Islet of Langerhans (tissue), 1 donor: ENCODE results near the gene SNX32.

Source experiments
- FAIRE-seq: peaks from one replicate; lab custom pipeline; 2011; peaks lifted over from hg19 to GRCh38; lab: Jason Lieb, UNC

SNX32 gene

DNA sequence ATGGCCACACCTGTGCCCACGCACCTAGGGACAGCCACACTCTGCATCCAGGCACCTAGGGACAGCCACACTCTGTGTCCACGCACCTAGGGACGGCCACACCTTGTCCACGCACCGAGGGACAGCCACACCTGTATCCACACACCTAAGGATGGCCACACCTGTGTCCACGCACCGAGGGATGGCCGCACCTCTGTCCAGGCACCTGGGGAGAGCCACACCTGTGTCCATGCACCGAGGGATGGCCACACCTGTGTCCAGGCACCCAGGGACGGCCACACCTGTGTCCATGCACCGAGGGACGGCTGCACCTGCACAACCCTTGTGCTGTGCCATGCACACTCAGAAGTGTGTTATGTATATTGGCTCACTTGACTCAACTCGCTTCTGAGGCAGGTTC lies 36.1 kb upstream of the SNX32 start:
- FAIRE-seq: no peak

DNA sequence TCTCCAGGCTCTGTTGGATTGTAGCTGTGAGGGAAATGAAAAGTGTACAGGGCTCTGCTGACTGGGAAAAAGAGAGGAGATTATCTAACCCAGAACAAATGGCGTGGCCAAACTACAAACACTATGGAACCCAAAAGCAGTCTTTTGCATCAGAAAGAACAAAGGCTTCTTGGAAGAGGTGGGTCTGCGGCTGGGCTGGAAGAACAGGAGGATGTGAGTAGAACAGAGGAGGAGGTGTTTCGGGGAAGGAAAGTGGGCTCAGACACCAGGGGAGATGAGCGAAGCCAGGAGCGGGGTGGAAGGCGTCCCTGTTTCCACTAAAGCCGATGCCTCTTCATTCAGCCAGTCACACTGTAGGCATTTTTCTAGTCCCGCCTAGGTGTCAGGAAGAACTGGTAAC lies 34.9 kb upstream of the SNX32 start:
- FAIRE-seq: no peak

DNA sequence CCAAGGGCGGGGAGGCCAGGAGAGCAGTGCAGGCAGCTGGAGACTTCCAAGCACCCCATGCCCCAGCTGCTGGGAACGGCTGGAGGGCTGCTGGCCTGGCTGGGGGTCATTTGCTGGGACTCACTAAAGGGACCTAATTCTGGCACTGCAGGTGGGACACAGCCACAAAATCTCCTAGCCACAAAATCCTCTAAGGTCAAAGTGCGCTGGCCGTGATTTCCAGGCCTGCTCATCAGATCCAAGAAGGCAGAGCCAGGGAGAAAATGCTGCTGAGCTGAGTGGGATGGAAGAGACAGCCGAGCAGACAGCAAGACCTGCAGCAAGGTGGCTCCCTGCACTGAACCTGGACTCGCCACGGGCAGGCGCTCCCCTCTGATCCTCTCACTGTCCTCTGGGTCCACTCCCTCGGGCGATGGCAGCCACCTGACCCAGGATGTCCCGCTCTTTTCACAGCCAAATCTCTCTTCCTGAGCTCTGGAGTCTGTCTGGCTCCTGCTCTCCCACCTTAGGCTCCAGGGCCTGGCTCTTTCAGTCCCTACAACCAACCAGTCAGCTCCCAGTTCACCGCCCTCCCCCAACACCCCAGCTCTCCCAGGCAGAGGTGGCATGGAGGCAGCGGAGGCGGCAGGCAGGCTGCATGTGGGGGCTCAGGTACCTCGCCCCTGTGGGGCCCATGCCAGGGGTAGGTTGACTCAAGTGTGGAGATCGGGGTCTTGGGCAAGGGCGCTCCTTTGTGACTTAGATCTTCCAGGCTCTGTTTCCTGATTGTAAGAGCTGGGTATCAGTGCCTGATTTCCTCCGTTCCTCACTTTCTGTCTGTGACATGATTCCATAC lies 32.4 kb upstream of the SNX32 start:
- no peak for FAIRE-seq

DNA sequence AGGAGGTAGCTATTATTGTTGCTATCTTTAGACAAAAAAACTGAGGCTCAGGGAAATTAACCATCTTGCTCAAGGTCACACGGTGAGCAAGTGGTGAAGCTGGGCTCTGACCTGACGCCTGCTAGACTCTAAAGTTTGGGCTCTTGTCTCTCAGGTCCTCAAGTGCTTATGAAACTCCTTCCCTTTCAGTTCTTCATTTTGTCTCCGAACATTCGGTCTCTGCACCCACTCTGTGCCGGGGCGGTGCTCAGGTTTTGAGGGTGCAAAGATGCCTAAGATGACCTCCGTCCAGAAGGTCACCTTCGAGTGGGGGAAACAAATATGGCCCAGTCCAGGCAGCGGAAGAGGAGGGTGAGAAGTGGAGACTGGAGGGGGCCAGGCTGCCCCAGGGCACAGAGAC lies 30.9 kb upstream of the SNX32 start:
- FAIRE-seq: no peak

DNA sequence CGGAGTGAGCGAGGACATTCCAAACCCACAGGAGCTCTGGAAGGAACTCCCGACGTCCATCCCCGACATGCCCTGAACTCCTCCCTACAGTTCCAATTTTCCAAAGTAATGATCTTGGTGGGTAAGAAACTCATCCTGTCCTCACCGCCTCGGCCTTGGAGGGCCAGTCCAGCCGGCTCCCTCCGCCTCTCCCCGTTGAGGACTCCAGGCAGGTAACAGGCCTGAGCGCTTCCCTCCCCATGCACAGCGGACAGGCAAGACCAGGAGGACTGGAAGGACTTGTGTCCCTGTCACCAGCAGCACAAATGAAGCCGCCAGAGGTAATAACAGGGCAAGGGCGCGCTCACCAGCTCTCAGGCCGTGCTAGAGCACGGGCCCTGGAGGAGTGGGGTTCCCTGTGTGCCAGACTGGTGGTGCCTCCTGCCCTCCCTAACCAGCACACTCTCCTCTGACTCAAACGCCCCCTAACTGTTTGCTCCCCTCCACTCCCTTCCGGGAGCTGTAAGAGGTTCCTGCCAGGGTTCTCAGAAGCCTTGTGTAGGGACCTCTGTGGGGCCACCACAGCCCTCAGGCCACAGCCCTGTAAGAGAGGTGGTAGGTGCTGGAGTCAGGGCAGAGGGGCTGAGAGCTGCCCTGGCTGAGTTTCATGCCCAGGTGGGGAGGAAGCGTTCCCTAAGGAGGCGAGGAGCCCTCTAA lies 29.8 kb upstream of the SNX32 start:
- FAIRE-seq: no peak

DNA sequence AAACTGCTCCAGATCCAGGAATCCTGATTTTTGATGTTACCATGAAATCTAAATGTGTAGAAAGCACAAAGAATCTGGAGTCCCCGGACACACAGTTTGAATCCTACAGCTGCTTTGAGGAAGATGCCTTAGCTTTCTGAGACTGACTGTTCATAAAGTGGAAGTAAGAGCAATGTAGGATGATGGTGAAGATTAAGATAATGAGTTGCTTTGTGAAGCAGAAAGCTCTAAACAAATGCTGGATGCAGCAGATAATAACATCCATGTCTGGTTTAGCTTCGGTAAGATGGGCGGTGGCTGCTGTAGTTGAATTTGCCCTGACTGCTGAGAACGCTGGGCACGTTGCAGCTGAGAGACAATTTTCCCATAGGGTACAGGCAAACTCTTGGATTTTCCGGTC lies 26.8 kb upstream of the SNX32 start:
- FAIRE-seq: no peak

DNA sequence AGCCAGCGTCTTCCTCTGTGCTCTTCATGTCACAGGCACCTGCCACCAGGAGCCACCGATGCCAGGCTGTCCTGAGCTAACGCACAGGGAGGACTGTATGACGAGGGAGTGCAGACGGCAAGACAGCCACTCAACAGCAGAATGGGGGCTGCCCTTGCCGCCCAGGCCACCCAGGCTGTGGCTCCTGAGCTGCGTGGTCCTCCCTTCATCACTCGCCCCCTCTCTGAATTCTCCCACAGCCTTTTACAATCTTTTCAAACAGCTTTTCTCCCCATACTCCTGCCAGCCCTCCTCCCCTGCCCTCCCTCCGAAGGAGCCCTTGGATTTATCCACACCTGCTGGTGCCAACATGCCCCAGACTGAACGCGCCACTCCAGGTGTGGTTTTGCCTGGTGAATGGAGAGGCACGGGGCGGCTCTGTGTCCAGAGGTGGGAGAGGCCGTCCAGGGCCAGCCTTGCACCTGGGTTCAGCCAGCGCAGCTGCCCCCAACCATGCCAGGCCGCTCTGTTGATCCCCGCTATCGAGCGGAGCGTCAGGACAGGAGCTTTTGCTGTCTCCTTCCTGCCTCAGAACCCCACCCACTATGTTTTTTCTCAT lies 24.9 kb upstream of the SNX32 start:
- no peak for FAIRE-seq

DNA sequence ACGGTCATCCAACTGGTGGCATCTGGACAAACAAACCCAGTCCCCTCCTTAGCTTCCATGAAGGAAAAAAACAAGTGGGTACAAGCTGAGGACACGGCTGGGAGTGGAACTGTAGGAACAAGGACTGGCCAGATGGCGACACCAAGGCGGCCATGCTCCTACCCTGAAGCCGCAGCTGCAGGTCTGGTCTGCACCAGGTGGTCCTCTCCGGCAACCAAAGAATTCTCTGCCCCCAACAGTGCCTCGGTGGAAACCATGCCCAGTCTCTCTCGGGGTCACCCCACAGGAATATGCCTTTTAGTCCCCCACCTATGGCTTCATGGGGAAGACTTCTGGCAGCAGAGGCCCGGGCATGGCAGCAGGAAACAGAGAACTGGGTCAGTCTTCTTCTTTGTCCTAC lies 24.3 kb upstream of the SNX32 start:
- no peak for FAIRE-seq

DNA sequence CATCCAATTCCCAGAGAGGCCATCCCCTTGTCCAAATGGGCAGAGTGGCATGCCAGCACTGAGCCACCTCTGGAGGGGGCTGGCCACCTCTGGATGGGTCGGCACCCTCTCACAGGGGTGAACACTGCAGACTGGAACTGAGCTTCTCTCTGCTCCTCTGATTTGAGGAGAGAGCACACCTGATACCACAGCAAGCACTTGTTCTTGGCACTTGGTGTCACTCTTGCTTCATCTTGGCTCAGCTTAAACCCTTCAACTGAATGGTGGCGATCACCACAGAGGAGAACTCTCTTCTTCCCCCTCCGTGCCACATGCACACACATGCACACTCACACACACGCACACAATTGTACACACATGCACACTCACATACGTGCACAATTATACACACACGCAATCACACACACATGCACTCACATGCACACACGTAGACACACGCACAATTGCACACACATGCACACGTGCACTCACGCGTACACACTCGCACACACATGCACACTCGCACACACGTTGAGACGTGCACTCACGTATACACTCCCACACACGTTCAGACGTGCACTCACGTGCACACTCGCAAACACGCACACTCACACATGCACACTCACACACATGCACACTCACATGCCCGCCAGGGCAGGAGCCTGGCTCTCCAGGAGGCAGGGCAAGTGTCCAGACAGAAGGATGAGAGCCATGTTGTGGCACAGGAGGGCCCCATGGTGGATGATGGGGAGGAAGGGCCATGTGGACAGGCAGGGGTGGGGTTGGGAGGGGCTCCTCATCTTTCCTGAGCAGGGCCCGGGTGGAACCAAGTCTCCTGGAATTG lies 23.5 kb upstream of the SNX32 start:
- no peak for FAIRE-seq

DNA sequence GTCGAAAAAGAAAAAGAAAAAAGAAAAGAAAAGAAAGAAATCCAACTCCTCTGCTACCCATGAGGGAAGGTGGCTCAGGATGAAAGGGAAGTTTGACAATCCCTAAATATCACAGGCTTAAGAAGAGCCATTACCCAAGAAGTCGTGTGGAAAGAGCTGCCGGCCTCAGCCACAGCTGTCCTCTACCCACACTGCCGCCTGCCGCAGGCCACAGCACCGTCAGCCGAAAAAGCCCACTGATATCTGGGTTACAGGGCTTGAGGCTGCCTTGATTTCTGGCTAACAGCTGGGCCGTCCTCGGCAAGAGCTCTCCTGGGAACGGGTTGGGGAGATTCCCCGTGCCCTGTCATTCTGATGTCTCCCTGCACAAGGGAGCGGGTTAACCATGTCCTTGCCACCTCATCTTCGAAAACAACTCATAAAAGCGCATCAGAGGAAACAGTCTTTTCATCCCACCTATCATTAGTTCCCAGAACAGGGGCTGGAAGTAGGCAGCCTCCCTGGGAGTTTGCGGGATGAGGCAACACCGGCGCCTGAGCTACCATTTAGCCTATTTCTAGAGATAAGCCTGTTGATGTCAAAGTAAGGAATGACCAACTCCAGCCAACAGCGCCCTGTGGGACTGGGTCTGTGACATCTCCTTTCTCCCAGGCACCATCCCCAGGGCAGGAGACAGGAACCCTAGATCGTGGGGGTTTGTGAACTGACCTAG lies 21.8 kb upstream of the SNX32 start:
- FAIRE-seq: no peak

DNA sequence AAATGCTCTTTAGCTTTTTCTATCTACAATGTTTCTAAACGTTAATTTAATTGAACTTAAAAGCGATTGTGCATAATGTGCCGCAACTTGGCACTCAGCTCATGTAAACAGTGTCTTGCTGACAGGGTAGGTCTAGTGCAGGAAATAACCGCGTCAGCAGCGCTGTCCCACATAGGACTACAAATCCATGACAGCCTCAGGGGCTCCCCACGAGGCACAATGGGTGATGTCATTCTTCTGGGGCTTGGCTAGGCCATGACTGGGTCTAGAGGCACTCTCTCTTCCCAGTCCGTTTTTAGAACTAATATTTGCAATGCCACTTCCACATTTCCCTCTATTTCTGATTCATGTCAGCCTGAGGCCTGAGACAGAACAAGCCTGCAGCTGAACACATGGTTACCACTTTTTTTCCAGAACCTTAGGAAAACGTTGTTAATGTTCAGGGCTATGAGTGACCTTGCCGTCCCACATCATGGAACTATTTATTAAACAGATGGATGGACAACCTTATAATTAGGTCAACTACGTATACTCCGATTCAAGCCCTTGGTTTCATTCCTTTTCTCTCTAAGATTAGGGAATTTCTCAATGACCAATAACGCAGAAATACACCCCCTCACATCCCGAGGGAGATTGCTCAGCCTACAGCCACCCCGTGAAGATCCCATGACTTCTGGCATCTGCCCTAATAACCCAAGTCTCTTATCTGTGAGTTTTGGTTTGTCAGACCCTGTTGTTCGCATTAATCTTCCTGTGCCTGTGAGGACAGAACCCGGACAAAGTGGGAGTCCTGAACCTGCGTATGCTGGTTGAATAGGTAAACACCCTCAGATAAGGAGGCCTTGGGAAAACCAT lies 19.4 kb upstream of the SNX32 start:
- FAIRE-seq: no peak

DNA sequence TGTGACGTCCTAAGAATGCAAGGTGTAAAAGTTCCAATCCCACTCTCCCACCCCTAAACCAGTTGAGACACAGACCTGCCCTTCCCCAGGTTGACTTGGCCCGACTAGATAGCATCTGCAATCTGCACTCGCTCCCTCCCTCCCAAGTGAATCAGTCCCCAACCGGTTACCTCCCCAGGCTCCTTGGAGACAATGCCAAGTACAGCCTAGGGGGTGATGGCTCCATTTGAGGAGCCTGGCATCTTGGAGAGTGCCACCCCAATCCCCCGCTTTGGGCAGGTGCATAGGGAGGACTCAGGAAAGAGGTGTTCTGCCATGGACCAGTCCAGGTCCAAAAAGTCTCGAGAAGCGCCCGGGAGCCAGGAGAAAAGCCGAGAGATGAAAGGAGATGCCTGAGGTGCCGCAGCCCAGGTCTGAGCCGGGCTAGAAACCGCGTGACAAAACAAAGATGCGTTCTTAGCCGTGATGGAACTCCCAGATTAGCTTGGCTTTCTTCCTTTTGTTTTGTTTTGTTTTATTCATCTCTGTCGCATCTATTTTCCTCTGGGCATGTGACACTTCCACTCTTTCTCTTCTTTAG lies 18.7 kb upstream of the SNX32 start:
- FAIRE-seq: no peak

DNA sequence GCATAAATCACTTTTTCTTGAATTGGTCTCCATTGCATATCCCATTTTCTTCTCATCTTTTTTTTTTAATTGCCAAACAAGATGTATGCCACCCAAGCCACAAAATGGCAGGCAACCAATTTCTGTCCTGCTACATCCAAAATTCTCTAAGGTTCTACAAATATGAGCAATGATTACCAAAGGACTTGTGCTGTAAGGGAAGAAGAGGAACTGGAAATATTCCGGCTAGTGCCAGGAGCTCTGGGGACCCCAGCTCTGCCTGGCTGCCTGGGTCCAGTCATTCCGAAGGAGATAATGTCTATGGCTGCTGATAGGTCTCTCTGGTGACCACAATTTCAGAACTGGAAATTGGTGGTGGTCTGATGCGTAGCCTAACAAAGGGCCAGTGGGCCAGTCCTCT lies 17.1 kb upstream of the SNX32 start:
- no peak for FAIRE-seq

DNA sequence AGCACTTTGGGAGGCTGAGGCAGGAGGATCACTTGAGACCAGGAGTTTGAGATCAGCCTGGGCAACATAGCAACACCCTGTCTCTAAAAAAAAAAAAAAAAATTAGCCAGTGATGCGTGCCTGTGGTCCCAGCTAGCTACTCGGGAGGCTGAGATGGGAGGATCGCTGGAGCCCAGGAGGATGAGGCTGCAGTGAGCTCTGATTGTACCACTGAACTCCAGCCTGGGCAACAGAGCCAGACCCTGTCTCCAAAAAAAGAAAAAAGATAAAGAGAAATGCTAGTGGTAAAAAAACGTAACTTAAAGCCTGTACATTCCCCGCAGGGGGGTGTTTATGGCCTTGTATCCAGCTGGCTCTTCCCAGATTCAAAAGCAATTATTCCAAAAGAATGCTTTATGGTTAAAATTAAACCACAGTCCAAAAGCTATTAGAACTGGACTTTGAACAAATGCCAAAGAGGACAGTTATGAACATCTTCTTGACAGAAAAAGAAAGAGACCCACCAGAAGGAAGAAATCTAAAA lies 16.4 kb upstream of the SNX32 start:
- FAIRE-seq: no peak

DNA sequence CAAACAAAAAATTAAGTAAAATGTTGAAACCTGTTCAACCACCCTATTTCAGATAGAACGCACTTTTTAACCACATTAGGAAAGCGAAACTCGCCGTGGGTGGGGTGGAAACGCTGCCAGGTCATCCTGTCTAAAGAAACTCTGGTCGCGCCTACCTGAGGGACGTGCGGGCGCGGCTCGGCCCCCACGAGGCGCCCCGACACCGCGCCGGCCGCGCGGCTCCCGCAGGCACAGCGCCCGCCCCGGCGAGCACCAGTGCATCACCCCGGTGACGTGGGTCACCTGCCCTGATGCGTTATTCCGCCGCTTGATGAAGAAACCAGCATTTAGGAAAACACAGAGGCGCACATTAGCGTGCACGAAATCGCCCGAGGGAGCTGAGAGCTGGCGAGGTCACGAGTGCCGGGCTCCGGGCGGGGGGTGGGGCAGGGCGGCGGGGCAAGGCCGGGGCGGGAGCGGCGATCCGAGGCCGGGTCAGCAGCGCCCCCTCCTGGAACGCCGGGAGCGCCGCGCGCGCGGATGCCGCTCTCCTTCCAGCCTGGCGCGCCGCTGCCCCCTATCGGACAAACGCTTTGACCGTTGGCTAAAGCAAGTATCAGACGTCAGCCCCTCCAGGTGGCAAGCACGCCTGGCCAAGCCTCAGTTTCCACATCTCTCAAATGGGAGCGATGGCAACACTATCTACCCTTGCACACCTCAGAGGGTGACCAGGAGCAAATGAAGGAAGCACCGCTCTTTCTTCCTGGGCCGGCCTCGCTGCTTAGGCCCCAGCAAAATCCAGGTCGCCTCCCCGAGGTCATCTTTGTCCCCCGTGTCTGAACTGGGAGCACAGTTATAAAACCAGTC lies 15.7 kb upstream of the SNX32 start:
- no peak for FAIRE-seq

DNA sequence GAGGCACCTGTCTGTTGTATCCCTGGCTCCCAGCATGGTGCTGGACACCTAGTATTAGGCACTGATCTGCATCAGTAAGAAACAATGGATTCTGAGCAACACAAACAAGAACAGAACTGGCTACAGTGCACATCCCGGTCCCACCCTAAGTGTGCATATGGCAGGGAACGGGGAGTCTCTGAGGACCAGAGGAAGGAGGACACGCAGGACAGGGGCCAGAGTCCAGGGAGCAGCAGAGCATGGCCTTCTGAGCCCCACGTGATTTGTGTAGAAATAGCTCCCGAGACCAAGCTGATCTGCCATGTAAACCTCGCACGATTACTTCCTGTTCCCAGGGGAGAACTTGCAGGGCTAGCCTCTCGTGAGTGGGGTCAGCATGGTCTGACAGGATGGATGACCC lies 12.7 kb upstream of the SNX32 start:
- FAIRE-seq: no peak

DNA sequence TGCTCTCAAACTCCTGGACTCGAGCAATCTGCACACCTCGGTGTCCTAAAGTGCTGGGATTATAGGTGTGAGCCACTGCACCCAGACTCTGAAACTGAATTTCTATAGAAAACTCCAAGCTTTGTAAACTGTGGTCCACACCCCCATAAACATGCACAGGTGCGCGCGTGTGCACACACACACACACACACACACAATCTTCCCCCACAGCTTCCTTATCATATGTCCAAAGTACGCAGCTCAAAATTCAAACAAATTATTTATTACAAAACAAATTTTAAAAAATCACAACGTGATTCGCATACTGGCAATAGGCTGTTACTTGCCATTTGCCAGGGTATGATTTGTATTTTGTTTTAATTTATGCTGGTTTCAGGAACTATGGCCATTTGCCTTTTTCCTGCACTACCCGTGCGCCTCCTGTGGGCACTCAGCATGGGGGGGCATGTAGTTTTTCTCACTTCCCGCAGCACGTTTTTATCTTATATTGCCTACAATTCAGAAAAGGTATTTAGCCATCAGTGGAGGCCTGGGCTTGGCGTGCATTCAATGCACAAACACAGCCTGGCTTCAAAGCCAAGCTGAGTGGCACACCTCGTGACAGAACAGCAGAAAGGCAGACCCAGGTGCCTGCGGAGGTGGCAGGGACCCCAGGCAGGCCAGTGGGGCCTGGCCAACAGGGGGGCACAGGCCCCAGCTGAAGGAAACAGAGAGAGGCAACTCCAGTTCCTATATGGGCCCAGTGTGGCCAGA lies 10.8 kb upstream of the SNX32 start:
- FAIRE-seq: no peak

DNA sequence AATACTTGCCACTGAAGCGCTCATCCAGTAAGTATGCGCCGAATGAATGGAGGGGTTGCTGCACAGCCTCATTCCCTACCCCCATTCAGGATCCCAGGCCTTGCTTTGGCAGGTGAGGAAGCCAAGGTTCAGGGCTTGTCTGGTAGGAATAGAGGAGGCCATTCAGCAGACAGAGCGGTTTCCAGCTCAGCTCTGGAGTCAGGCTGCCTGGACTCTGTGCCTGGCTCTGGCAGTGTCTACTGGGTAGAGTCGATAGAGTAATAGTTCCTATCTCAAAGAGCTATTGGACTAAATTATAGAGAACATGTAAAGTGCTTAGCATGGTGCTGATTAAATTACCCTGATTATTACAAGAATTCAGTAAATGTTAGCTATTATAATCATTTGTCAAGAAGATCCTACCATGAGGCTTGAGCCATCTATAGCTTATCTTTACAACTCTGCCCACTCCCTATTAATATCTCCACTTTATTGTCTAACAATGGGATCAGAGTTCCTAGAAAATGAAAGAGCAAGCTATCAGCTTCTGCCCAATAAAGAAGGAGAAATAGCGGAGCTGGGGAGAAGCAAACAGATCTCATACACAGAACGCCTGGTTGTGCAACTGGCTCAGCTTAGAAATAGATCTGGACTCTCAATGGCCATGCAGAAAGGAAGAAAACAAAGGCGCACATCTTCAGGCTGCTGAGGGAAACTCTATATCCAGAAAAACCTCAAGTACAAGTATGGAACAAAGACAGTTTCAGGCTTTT lies 6.6 kb upstream of the SNX32 start:
- FAIRE-seq: no peak
